Neural cell (in vitro differentiated cells): ENCODE measurements around the gene ARHGAP10. TPM values are rescaled to one million over a fixed set of nuclear protein-coding genes. Genes with fewer than 3 reads are reported as not detected.

Experiments
- H2AFZ ChIP-seq: fragments of 200-600, 300-800 bp; sonication (generic), shearing (Covaris generic); 2 replicates; pipeline ENCODE4 v1.6.0; 2014; ENCODE audit warnings: low read depth, mild to moderate bottlenecking, antibody characterized with exemption, low read length, moderate library complexity
- H3F3A ChIP-seq: fragments of 200-600 bp; shearing (Covaris generic); 2 replicates; pipeline ENCODE4 v1.6.1; 2016; ENCODE audit warnings: mild to moderate bottlenecking, moderate library complexity, mixed read lengths, antibody characterized with exemption, low read length; ENCODE audit not compliant: insufficient read depth, poor library complexity, severe bottlenecking
- H3K27ac ChIP-seq: fragments of 200-600, 300-800 bp; sonication (generic), shearing (Covaris generic); 2 replicates; pipeline ENCODE4 v1.5.1; 2014; ENCODE audit warnings: mild to moderate bottlenecking, low read length, moderate library complexity
- H3K27me3 ChIP-seq: fragments of 300-800, 200-600 bp; sonication (generic), shearing (Covaris generic); 2 replicates; pipeline ENCODE4 v1.6.0; 2014; ENCODE audit warnings: mild to moderate bottlenecking, low read depth, low read length, moderate library complexity; ENCODE audit not compliant: insufficient read depth
- H3K36me3 ChIP-seq: fragments of 300-800, 200-600 bp; sonication (generic), shearing (Covaris generic); 2 replicates; pipeline ENCODE4 v1.5.1; 2014; ENCODE audit warnings: mild to moderate bottlenecking, antibody characterized with exemption, low read length, moderate library complexity; ENCODE audit not compliant: insufficient read depth
- H3K4me2 ChIP-seq: fragments of 300-800, 200-600 bp; sonication (generic), shearing (Covaris generic); 2 replicates; pipeline ENCODE4 v1.6.0; 2014; ENCODE audit warnings: mild to moderate bottlenecking, low read length
- H3K4me3 ChIP-seq: fragments of 300-800, 200-600 bp; sonication (generic), shearing (Covaris generic); 2 replicates; pipeline ENCODE4 v1.5.1; 2014; ENCODE audit warnings: mild to moderate bottlenecking, low read length, moderate library complexity
- H3K79me2 ChIP-seq: fragments of 200-600 bp; shearing (Covaris generic); replicated peaks from 2 replicates; pipeline ENCODE4 v1.6.0; 2014; ENCODE audit warnings: mild to moderate bottlenecking, low read length, moderate library complexity; ENCODE audit not compliant: insufficient read depth
- H3K9ac ChIP-seq: fragments of 300-800, 200-600 bp; sonication (generic), shearing (Covaris generic); 2 replicates; pipeline ENCODE4 v1.6.1; 2016; ENCODE audit warnings: mild to moderate bottlenecking, low read length, mixed read lengths
- H3K9me2 ChIP-seq: fragments of 200-600 bp; shearing (Covaris generic); 2 replicates; pipeline ENCODE4 v1.6.1; 2016; ENCODE audit warnings: mild to moderate bottlenecking, low read length, mixed read lengths; ENCODE audit not compliant: insufficient read depth
- H3K9me3 ChIP-seq: fragments of 200-600, 300-800 bp; sonication (generic), shearing (Covaris generic); 2 replicates; pipeline ENCODE4 v1.6.1; 2016; ENCODE audit warnings: mild to moderate bottlenecking, mixed run types, low read length, moderate library complexity, mixed read lengths
- H4K20me1 ChIP-seq: fragments of 200-600 bp; shearing (Covaris generic); 2 replicates; pipeline ENCODE4 v1.6.1; 2016; ENCODE audit warnings: mild to moderate bottlenecking, mixed run types; ENCODE audit not compliant: insufficient read depth
- EP300 ChIP-seq: fragments of 450-650 bp; conservative IDR thresholded peaks from 2 replicates; pipeline ENCODE4 v1.6.1; 2014; ENCODE audit warnings: antibody characterized with exemption, mild to moderate bottlenecking, moderate library complexity; ENCODE audit not compliant: poor library complexity, severe bottlenecking
- EZH2 ChIP-seq: fragments of 200-600, 300-800 bp; shearing (Covaris generic), sonication (generic); IDR thresholded peaks from 2 replicates; pipeline ENCODE4 v1.6.1; 2014; ENCODE audit warnings: antibody characterized with exemption, low read length, borderline replicate concordance, mild to moderate bottlenecking; ENCODE audit not compliant: insufficient read depth, poor library complexity, severe bottlenecking
- MXI1 ChIP-seq: fragments of 450-650 bp; conservative IDR thresholded peaks from 2 replicates; pipeline ENCODE4 v1.6.1; 2014; ENCODE audit warnings: antibody characterized with exemption, mild to moderate bottlenecking; ENCODE audit not compliant: poor library complexity, severe bottlenecking
- POLR2AphosphoS5 ChIP-seq: IDR thresholded peaks from 2 replicates; pipeline ENCODE4 v1.6.1; 2012
- RAD21 ChIP-seq: fragments of 450-650 bp; conservative IDR thresholded peaks from 2 replicates; pipeline ENCODE4 v1.6.1; 2014; ENCODE audit warnings: antibody characterized with exemption, mild to moderate bottlenecking, moderate library complexity
- SMC3 ChIP-seq: fragments of 450-650 bp; conservative IDR thresholded peaks from 2 replicates; pipeline ENCODE4 v1.6.1; 2014; ENCODE audit warnings: antibody characterized with exemption, mild to moderate bottlenecking, moderate library complexity; ENCODE audit not compliant: poor library complexity
- TAF1 ChIP-seq: IDR thresholded peaks from 2 replicates; pipeline ENCODE4 v1.6.1; 2012; ENCODE audit warnings: low read depth
- polyA plus RNA-seq: library from polyadenylated mRNA; depleted of rRNA; stranded (reverse); fragments of >200 nt; gene quantifications from 2 replicates; pipeline ENCODE4 v1.2.3, GENCODE V29; 2014
- TF ChIP-seq, protein P1 (sequence below): fragments of 450-650 bp; IDR thresholded peaks from 2 replicates; pipeline ENCODE4 v1.5.1; 2014; ENCODE audit warnings: antibody characterized with exemption, mild to moderate bottlenecking, moderate library complexity; ENCODE audit not compliant: poor library complexity, severe bottlenecking
- TF ChIP-seq, protein P2 (sequence below): IDR thresholded peaks from 2 replicates; pipeline ENCODE4 v1.6.1; 2012; ENCODE audit warnings: borderline replicate concordance

ARHGAP10 gene
- polyA plus RNA-seq, 1 donor from 2014 or later, result 1.2 TPM

DNA sequence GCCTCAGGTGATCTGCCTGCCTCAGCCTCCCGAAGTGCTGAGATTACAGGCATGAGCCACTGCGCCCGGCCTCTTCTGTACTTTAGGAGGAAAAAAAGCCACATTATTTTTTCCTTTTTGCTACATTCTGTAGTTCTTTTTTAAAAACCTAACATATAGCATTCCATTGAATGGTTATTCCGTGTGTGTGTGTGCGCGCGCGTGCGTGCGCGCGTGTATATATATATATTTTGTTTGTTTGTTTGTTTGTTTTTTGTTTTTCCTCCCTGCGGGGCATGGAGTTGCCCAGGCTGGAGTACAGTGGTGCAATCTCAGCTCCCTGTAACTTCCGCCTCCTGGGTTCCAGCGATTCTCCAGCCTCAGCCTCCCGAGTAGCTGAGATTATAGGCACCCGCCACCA lies 59.5 kb downstream of the ARHGAP10 start:
- no peaks in the 10 kb centered on the region for H3K79me2 ChIP-seq
- H3K36me3 ChIP-seq, result no peaks in the 10 kb centered on the region
- H3K9ac ChIP-seq, result no peak overlapping the region
- no peak overlapping the region for H3K4me2 ChIP-seq
- TF ChIP-seq POLR2AphosphoS5 (no peak), EZH2 (no peak), EP300 (no peak), SMC3 (no peak), TAF1 (no peak), MXI1 (no peak), RAD21 (no peak)
- TF ChIP-seq, protein P1, sequence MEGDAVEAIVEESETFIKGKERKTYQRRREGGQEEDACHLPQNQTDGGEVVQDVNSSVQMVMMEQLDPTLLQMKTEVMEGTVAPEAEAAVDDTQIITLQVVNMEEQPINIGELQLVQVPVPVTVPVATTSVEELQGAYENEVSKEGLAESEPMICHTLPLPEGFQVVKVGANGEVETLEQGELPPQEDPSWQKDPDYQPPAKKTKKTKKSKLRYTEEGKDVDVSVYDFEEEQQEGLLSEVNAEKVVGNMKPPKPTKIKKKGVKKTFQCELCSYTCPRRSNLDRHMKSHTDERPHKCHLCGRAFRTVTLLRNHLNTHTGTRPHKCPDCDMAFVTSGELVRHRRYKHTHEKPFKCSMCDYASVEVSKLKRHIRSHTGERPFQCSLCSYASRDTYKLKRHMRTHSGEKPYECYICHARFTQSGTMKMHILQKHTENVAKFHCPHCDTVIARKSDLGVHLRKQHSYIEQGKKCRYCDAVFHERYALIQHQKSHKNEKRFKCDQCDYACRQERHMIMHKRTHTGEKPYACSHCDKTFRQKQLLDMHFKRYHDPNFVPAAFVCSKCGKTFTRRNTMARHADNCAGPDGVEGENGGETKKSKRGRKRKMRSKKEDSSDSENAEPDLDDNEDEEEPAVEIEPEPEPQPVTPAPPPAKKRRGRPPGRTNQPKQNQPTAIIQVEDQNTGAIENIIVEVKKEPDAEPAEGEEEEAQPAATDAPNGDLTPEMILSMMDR, result no peak
- TF ChIP-seq, protein P2, sequence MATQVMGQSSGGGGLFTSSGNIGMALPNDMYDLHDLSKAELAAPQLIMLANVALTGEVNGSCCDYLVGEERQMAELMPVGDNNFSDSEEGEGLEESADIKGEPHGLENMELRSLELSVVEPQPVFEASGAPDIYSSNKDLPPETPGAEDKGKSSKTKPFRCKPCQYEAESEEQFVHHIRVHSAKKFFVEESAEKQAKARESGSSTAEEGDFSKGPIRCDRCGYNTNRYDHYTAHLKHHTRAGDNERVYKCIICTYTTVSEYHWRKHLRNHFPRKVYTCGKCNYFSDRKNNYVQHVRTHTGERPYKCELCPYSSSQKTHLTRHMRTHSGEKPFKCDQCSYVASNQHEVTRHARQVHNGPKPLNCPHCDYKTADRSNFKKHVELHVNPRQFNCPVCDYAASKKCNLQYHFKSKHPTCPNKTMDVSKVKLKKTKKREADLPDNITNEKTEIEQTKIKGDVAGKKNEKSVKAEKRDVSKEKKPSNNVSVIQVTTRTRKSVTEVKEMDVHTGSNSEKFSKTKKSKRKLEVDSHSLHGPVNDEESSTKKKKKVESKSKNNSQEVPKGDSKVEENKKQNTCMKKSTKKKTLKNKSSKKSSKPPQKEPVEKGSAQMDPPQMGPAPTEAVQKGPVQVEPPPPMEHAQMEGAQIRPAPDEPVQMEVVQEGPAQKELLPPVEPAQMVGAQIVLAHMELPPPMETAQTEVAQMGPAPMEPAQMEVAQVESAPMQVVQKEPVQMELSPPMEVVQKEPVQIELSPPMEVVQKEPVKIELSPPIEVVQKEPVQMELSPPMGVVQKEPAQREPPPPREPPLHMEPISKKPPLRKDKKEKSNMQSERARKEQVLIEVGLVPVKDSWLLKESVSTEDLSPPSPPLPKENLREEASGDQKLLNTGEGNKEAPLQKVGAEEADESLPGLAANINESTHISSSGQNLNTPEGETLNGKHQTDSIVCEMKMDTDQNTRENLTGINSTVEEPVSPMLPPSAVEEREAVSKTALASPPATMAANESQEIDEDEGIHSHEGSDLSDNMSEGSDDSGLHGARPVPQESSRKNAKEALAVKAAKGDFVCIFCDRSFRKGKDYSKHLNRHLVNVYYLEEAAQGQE, result no peak
- H3K9me2 ChIP-seq, result no peaks in the 10 kb centered on the region
- H3K27ac ChIP-seq, result no peak overlapping the region
- H2AFZ ChIP-seq, result no peak overlapping the region
- no peaks in the 10 kb centered on the region for H3F3A ChIP-seq
- H3K9me3 ChIP-seq, result no peaks in the 10 kb centered on the region
- H4K20me1 ChIP-seq, result no peaks in the 10 kb centered on the region
- no peaks in the 10 kb centered on the region for H3K27me3 ChIP-seq
- no peak overlapping the region for H3K4me3 ChIP-seq

DNA sequence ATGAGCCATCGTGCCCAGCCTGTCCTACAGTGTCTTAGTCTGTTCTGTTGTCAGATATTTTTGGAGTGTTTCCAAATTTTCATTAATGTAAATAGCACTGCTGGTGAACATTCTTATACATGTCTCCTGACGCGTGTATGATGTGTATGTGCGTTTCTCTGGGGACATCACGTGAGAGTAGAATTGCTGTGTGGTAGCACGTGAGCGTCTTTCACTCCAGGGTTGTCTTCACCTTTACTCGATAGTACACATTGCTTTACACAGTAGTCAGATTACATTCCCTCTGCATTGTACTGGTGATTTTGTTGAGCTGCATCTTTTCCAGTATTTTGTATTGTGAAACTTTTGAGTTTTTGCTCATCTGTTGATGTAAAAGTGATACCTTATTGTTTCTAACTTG lies 60.0 kb downstream of the ARHGAP10 start:
- H3K9me2 ChIP-seq, result no peaks in the 10 kb centered on the region
- H3K27me3 ChIP-seq, result no peaks in the 10 kb centered on the region
- no peak overlapping the region for H3K4me3 ChIP-seq
- H3K79me2 ChIP-seq, result no peaks in the 10 kb centered on the region
- no peak overlapping the region for H3K4me2 ChIP-seq
- no peak overlapping the region for H3K27ac ChIP-seq
- TF ChIP-seq, protein P1, result no peak
- TF ChIP-seq POLR2AphosphoS5, result no peak
- no peaks in the 10 kb centered on the region for H4K20me1 ChIP-seq
- H2AFZ ChIP-seq, result no peak overlapping the region
- no peaks in the 10 kb centered on the region for H3K36me3 ChIP-seq
- no peaks in the 10 kb centered on the region for H3F3A ChIP-seq
- H3K9ac ChIP-seq, result no peak overlapping the region
- no peaks in the 10 kb centered on the region for H3K9me3 ChIP-seq
